Lung microvascular endothelial cell (primary cell): ENCODE measurements around the gene BEX3. TPM values are rescaled to one million over a fixed set of nuclear protein-coding genes. Genes with fewer than 3 reads are reported as not detected.
"Not testable (repeated sequence)": the region's sequence is repeated elsewhere in the genome, so short reads cannot be mapped to it uniquely, and the experiment has no call there.

Source experiments
- DNase-seq, 2 donors: peaks; one replicate each; pipeline versions ENCODE4 v3.0.0 to v3.0.0-alpha.2; 2010; ENCODE audit warnings: low read depth in 2 of 2
- total RNA-seq: library from RNA; depleted of rRNA; stranded (reverse); fragments of >200 nt; gene quantifications from 2 replicates; pipeline ENCODE4 v1.2.1, GENCODE V29; 2014

Gene BEX3
- total RNA-seq, 1 donor from 2014 or later = 209 TPM

GRCh38 chrX:103378990-103379389, 2.7 kb downstream of the BEX3 start:
- no peak for DNase-seq

GRCh38 chrX:103382877-103383276, 6.5 kb downstream of the BEX3 start:
- no peak for DNase-seq

- DNase-seq = no peak
Observed at GRCh38 chrX:103384672-103385071, 8.3 kb downstream of the BEX3 start.

GRCh38 chrX:103385283-103385830, 9.0 kb downstream of the BEX3 start:
- not testable (repeated sequence) for DNase-seq

- DNase-seq = no peak
Observed at GRCh38 chrX:103386332-103386731, 10.0 kb downstream of the BEX3 start.

GRCh38 chrX:103393487-103393886, 17.1 kb downstream of the BEX3 start:
- DNase-seq = no peak

- peak in 1 of 2 donors; percentile 36 for DNase-seq
Observed at GRCh38 chrX:103396186-103396585, 19.8 kb downstream of the BEX3 start.

- DNase-seq = no peak
Observed at GRCh38 chrX:103396660-103397059, 20.3 kb downstream of the BEX3 start.

- DNase-seq = peak; percentile 5 to 67
Observed at GRCh38 chrX:103397707-103398106, 21.4 kb downstream of the BEX3 start.

- DNase-seq = peak; percentile 74 to 87
Observed at GRCh38 chrX:103398421-103398864, 22.1 kb downstream of the BEX3 start.

- DNase-seq = no peak
Observed at GRCh38 chrX:103399744-103400143, 23.4 kb downstream of the BEX3 start.

GRCh38 chrX:103400931-103401330, 24.6 kb downstream of the BEX3 start:
- no peak for DNase-seq

GRCh38 chrX:103404231-103405008, 28.1 kb downstream of the BEX3 start:
- DNase-seq = peak; percentile 87 to 88

- no peak for DNase-seq
Observed at GRCh38 chrX:103405009-103405333, 28.6 kb downstream of the BEX3 start.

GRCh38 chrX:103406256-103406655, 29.9 kb downstream of the BEX3 start:
- no peak for DNase-seq

GRCh38 chrX:103407776-103408175, 31.4 kb downstream of the BEX3 start:
- no peak for DNase-seq

GRCh38 chrX:103411721-103412120, 35.4 kb downstream of the BEX3 start:
- DNase-seq = not testable (repeated sequence)

GRCh38 chrX:103413705-103414387, 37.5 kb downstream of the BEX3 start:
- no peak for DNase-seq

GRCh38 chrX:103414561-103414960, 38.2 kb downstream of the BEX3 start:
- no peak for DNase-seq

- no peak for DNase-seq
Observed at GRCh38 chrX:103415068-103415467, 38.7 kb downstream of the BEX3 start.

- DNase-seq = no peak
Observed at GRCh38 chrX:103415528-103415927, 39.2 kb downstream of the BEX3 start.

- DNase-seq = no peak
Observed at GRCh38 chrX:103417370-103417769, 41.0 kb downstream of the BEX3 start.

GRCh38 chrX:103417933-103418332, 41.6 kb downstream of the BEX3 start:
- no peak for DNase-seq
